GM23338 (cell line): ENCODE results near the gene TAMM41. TPM values are rescaled to one million over a fixed set of nuclear protein-coding genes. Genes with fewer than 3 reads are reported as not detected.
"Not testable (repeated sequence)": the region's sequence is repeated elsewhere in the genome, so short reads cannot be mapped to it uniquely, and the experiment has no call there.

Source experiments
- ATAC-seq: fragments of 200-7000 bp; cut with Tn5 transposase; 3 replicates; pipeline ENCODE4 v1.9.1; 2020
- DNase-seq: peaks from one replicate; pipeline ENCODE4 v3.0.0-alpha.2; 2015; ENCODE audit warnings: low spot score
- H2AFZ ChIP-seq: fragments of 200-600 bp; sonication (generic); 2 replicates; pipeline ENCODE4 v1.8.0; 2016; ENCODE audit warnings: antibody characterized with exemption, mild to moderate bottlenecking, moderate library complexity
- H3F3A ChIP-seq: fragments of 200-600 bp; sonication (generic); replicated peaks from 2 replicates; pipeline ENCODE4 v1.8.0; 2017; ENCODE audit warnings: antibody characterized with exemption, mixed run types, low read depth
- H3K27ac ChIP-seq: fragments of 200-600 bp; sonication (generic); 2 replicates; pipeline ENCODE4 v1.6.1; 2016; ENCODE audit warnings: low read depth
- H3K27me3 ChIP-seq: fragments of 200-600 bp; sonication (generic); 2 replicates; pipeline ENCODE4 v1.8.0; 2016; ENCODE audit warnings: mild to moderate bottlenecking, mixed run types, moderate library complexity; ENCODE audit not compliant: insufficient read depth
- H3K36me3 ChIP-seq: fragments of 200-600 bp; sonication (generic); 2 replicates; pipeline ENCODE4 v1.8.0; 2016; ENCODE audit warnings: mild to moderate bottlenecking; ENCODE audit not compliant: insufficient read depth
- H3K4me1 ChIP-seq: fragments of 200-600 bp; sonication (generic); 2 replicates; pipeline ENCODE4 v1.8.0; 2016; ENCODE audit warnings: mild to moderate bottlenecking, moderate library complexity; ENCODE audit not compliant: insufficient read depth
- H3K4me2 ChIP-seq: fragments of 200-600 bp; sonication (generic); 2 replicates; pipeline ENCODE4 v1.7.1; 2017; ENCODE audit warnings: mixed run types
- H3K4me3 ChIP-seq: fragments of 200-600 bp; sonication (generic); 2 replicates; pipeline ENCODE4 v1.6.1; 2016; ENCODE audit warnings: mixed run types
- H3K79me2 ChIP-seq: fragments of 200-600 bp; sonication (generic); replicated peaks from 2 replicates; pipeline ENCODE4 v1.8.0; 2017; ENCODE audit warnings: mild to moderate bottlenecking; ENCODE audit not compliant: insufficient read depth
- H3K9me2 ChIP-seq: fragments of 200-600 bp; sonication (generic); 2 replicates; pipeline ENCODE4 v1.8.0; 2017; ENCODE audit not compliant: insufficient read depth
- H4K20me1 ChIP-seq: fragments of 200-600 bp; sonication (generic); replicated peaks from 2 replicates; pipeline ENCODE4 v1.8.0; 2017; ENCODE audit warnings: mild to moderate bottlenecking; ENCODE audit not compliant: insufficient read depth
- H3K27ac Mint-ChIP-seq: 2 replicates; pipeline ENCODE4 v1.8.0; 2020; ENCODE audit warnings: inconsistent platforms, mild to moderate bottlenecking, moderate library complexity, mixed read lengths
- H3K27me3 Mint-ChIP-seq: 3 replicates; pipeline ENCODE4 v1.8.0; 2022; ENCODE audit warnings: low read depth, mild to moderate bottlenecking, moderate library complexity, mixed read lengths, inconsistent platforms; ENCODE audit not compliant: insufficient read depth, poor library complexity
- H3K36me3 Mint-ChIP-seq: 3 replicates; pipeline ENCODE4 v1.8.0; 2021; ENCODE audit warnings: low read depth, mild to moderate bottlenecking, inconsistent platforms, moderate library complexity, mixed read lengths
- H3K4me1 Mint-ChIP-seq: 3 replicates; pipeline ENCODE4 v1.8.0; 2020; ENCODE audit warnings: mild to moderate bottlenecking, inconsistent platforms, mixed read lengths
- H3K4me3 Mint-ChIP-seq: 3 replicates; pipeline ENCODE4 v1.8.0; 2021; ENCODE audit warnings: moderate library complexity, mild to moderate bottlenecking, inconsistent platforms, mixed read lengths
- H3K9me3 Mint-ChIP-seq: 3 replicates; pipeline ENCODE4 v1.8.0; 2020; ENCODE audit warnings: moderate library complexity, mild to moderate bottlenecking, inconsistent platforms, mixed read lengths
- CREB1 ChIP-seq: fragments of 250-450 bp; sonication (Bioruptor Pico); IDR thresholded peaks from 2 replicates; pipeline ENCODE4 v1.5.0; 2020; ENCODE audit warnings: low read depth, mild to moderate bottlenecking, moderate library complexity
- EZH2 ChIP-seq: fragments of 200-600 bp; sonication (generic); IDR thresholded peaks from one replicate; pipeline ENCODE4 v1.8.0; 2017; ENCODE audit warnings: antibody characterized with exemption, mild to moderate bottlenecking, low read depth; ENCODE audit not compliant: unreplicated experiment
- EZH2phosphoT487 ChIP-seq: fragments of 200-600 bp; sonication (generic); IDR thresholded peaks from one replicate; pipeline ENCODE4 v1.8.1; 2018; ENCODE audit warnings: antibody characterized with exemption; ENCODE audit not compliant: unreplicated experiment
- JUNB ChIP-seq: IDR thresholded peaks from one replicate; pipeline ENCODE4 v1.6.1; 2016; ENCODE audit warnings: antibody characterized with exemption; ENCODE audit not compliant: unreplicated experiment
- NANOG ChIP-seq: IDR thresholded peaks from 2 replicates; pipeline ENCODE4 v1.6.1; 2016; ENCODE audit warnings: antibody characterized with exemption, borderline replicate concordance
- POLR2AphosphoS5 ChIP-seq: IDR thresholded peaks from 2 replicates; pipeline ENCODE4 v1.6.1; 2016; ENCODE audit warnings: antibody characterized with exemption, low read depth
- REST ChIP-seq: IDR thresholded peaks from one replicate; pipeline ENCODE4 v1.6.1; 2018; ENCODE audit warnings: antibody characterized with exemption; ENCODE audit not compliant: unreplicated experiment
- STAT1 ChIP-seq: IDR thresholded peaks from one replicate; pipeline ENCODE4 v1.6.1; 2016; ENCODE audit warnings: antibody characterized with exemption; ENCODE audit not compliant: unreplicated experiment
- ZNF114 ChIP-seq: fragments of 250-450 bp; sonication (Bioruptor Pico); IDR thresholded peaks from 2 replicates; pipeline ENCODE4 v1.5.0; 2020; ENCODE audit warnings: mild to moderate bottlenecking, moderate library complexity
- ZNF331 ChIP-seq: fragments of 250-450 bp; sonication (Bioruptor Pico); IDR thresholded peaks from 2 replicates; pipeline ENCODE4 v1.5.0; 2020; ENCODE audit warnings: low read depth, mild to moderate bottlenecking, moderate library complexity
- polyA plus RNA-seq: library from polyadenylated mRNA; unstranded; fragments of >200 nt; fragmentation: Nextera tagmentation; extraction: Ambion mirVana; gene quantifications from 2 replicates; pipeline ENCODE4 v1.2.1, GENCODE V29; 2016
- total RNA-seq: library from RNA; depleted of rRNA; stranded (reverse); fragments of >200 nt; shearing (Covaris generic); gene quantifications from 2 replicates; pipeline ENCODE4 v1.2.3, GENCODE V29; 2014
- TF ChIP-seq, protein P1 (sequence below): IDR thresholded peaks from 2 replicates; pipeline ENCODE4 v1.6.1; 2016; ENCODE audit warnings: antibody characterized with exemption
- TF ChIP-seq, protein P2 (sequence below), 2 experiments: fragments of 200-600 bp in 1 of 2; sonication (generic) in 1 of 2; conservative IDR thresholded peaks; 2 replicates each; pipeline versions ENCODE4 v1.5.1 to v1.6.1; 2016 to 2017; ENCODE audit warnings: antibody characterized with exemption in 2 of 2, low read depth in 2 of 2, mild to moderate bottlenecking in 2 of 2, moderate library complexity in 1 of 2

The TAMM41 gene
- total and polyA plus RNA-seq, 2 experiments from 2014 or later: 8.9 to 19.2 TPM

- peaks cover 9% of the 10 kb centered on the region for H3K4me1 Mint-ChIP-seq
- no peaks in the 10 kb centered on the region for H3K36me3 Mint-ChIP-seq
- no peak overlapping the region for H3K27ac Mint-ChIP-seq
- Histone ChIP-seq H3K4me1 (no peaks in the 10 kb centered on the region), H3K4me2 (no peak overlapping the region), H3K9me2 (no peaks in the 10 kb centered on the region), H3F3A (no peaks in the 10 kb centered on the region), H3K79me2 (no peaks in the 10 kb centered on the region), H3K36me3 (no peaks in the 10 kb centered on the region), H3K27ac (no peak overlapping the region), H3K27me3 (no peaks in the 10 kb centered on the region), H4K20me1 (no peaks in the 10 kb centered on the region), H2AFZ (peak overlapping the region; percentile 69; the same call in 1 of the 2 replicates), H3K4me3 (no peak overlapping the region)
- TF ChIP-seq EZH2phosphoT487 (no peak), REST (no peak), NANOG (no peak), POLR2AphosphoS5 (no peak), ZNF331 (no peak), JUNB (no peak), STAT1 (no peak), CREB1 (CRISPR knock-in tag) (no peak), ZNF114 (CRISPR knock-in tag) (no peak), EZH2 (no peak)
- TF ChIP-seq, protein P1, sequence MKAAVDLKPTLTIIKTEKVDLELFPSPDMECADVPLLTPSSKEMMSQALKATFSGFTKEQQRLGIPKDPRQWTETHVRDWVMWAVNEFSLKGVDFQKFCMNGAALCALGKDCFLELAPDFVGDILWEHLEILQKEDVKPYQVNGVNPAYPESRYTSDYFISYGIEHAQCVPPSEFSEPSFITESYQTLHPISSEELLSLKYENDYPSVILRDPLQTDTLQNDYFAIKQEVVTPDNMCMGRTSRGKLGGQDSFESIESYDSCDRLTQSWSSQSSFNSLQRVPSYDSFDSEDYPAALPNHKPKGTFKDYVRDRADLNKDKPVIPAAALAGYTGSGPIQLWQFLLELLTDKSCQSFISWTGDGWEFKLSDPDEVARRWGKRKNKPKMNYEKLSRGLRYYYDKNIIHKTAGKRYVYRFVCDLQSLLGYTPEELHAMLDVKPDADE: no peak
- TF ChIP-seq, protein P2, sequence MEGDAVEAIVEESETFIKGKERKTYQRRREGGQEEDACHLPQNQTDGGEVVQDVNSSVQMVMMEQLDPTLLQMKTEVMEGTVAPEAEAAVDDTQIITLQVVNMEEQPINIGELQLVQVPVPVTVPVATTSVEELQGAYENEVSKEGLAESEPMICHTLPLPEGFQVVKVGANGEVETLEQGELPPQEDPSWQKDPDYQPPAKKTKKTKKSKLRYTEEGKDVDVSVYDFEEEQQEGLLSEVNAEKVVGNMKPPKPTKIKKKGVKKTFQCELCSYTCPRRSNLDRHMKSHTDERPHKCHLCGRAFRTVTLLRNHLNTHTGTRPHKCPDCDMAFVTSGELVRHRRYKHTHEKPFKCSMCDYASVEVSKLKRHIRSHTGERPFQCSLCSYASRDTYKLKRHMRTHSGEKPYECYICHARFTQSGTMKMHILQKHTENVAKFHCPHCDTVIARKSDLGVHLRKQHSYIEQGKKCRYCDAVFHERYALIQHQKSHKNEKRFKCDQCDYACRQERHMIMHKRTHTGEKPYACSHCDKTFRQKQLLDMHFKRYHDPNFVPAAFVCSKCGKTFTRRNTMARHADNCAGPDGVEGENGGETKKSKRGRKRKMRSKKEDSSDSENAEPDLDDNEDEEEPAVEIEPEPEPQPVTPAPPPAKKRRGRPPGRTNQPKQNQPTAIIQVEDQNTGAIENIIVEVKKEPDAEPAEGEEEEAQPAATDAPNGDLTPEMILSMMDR (conservative IDR thresholded peaks at IDR 0.05; ENCODE audit: low read depth in 2 of 2): no peak
- H3K9me3 Mint-ChIP-seq: no peaks in the 10 kb centered on the region
- peaks cover 8% of the 10 kb centered on the region for H3K27me3 Mint-ChIP-seq
- no peak overlapping the region for H3K4me3 Mint-ChIP-seq
- ATAC-seq (peak; percentile 39), DNase-seq (peak; percentile 42)
Measured at GRCh38 chr3:11755276-11755675, 91.4 kb downstream of the TAMM41 start.

- H3K4me3 Mint-ChIP-seq, H3K79me2 ChIP-seq, H3K27ac Mint-ChIP-seq, H3K27me3 ChIP-seq, H4K20me1 ChIP-seq, H3K4me3 ChIP-seq, H3K9me2 ChIP-seq, H3K4me2 ChIP-seq, H3K36me3 ChIP-seq, H3K27me3 Mint-ChIP-seq, ATAC-seq, H3K4me1 ChIP-seq, H3K36me3 Mint-ChIP-seq, H3K9me3 Mint-ChIP-seq, H3F3A ChIP-seq, H3K4me1 Mint-ChIP-seq, DNase-seq, H2AFZ ChIP-seq, H3K27ac ChIP-seq: not testable (repeated sequence)
Measured at GRCh38 chr3:11752254-11752653, 94.4 kb downstream of the TAMM41 start.

DNA sequence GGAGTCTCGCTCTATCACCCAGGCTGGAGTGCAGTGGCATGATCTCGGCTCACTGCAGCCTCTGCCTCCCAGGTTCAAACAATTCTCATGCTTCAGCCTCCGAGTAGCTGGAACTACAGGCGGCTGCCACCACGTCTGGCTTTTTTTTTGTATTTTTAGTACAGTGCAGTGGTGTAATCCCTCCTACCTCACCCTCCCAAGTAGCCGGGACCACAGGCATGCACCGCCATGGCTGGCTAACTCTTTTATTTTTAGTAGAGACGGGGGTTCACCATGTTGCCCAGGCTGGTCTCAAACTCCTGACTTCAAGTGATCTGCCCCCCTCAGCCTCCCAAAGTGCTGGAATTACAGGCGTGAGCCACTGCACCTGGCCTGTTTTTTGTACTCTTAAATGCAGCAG lies 98.4 kb downstream of the TAMM41 start:
- DNase-seq, H3K4me3 Mint-ChIP-seq, H4K20me1 ChIP-seq: not testable (repeated sequence)

More for the DNA sequence above, 98.4 kb downstream of the TAMM41 start:
- H3K9me2 ChIP-seq, H3K36me3 ChIP-seq, H3F3A ChIP-seq, H3K4me1 Mint-ChIP-seq, H3K27me3 Mint-ChIP-seq, H2AFZ ChIP-seq, H3K4me1 ChIP-seq, H3K4me2 ChIP-seq, ATAC-seq, H3K9me3 Mint-ChIP-seq, H3K79me2 ChIP-seq, H3K4me3 ChIP-seq, H3K27me3 ChIP-seq, H3K36me3 Mint-ChIP-seq, H3K27ac ChIP-seq, H3K27ac Mint-ChIP-seq: not testable (repeated sequence)
